Right cardiac atrium (tissue), 5 donors: ENCODE results near the gene TAF5. TPM values are rescaled to one million over a fixed set of nuclear protein-coding genes. Genes with fewer than 3 reads are reported as not detected.
"Not testable (repeated sequence)": the region's sequence is repeated elsewhere in the genome, so short reads cannot be mapped to it uniquely, and the experiment has no call there.

ENCODE experiments used
- ATAC-seq, 2 donors: fragments of 200-7000 bp; cut with Tn5 transposase; one replicate each; pipeline versions ENCODE4 v1.8.0 to v1.9.1; 2020; ENCODE audit warnings: moderate library complexity in 2 of 2, mild to moderate bottlenecking in 1 of 2
- DNase-seq, 3 donors: peaks; one replicate each; pipeline ENCODE4 v3.0.0-alpha.2; 2020
- H3K27ac ChIP-seq: one replicate; pipeline ENCODE4 v1.5.1; 2013; ENCODE audit warnings: mild to moderate bottlenecking, low read length, control low read depth, moderate library complexity
- H3K27me3 ChIP-seq: one replicate; pipeline ENCODE4 v1.6.1; 2013; ENCODE audit not compliant: control insufficient read depth, insufficient read depth
- H3K4me1 ChIP-seq: one replicate; pipeline ENCODE4 v1.6.1; 2013; ENCODE audit warnings: low read length; ENCODE audit not compliant: control insufficient read depth, insufficient read depth
- H3K4me3 ChIP-seq: one replicate; pipeline ENCODE4 v1.5.1; 2013; ENCODE audit warnings: low read length, control low read depth
- H3K9me3 ChIP-seq: one replicate; pipeline ENCODE4 v1.6.1; 2013; ENCODE audit warnings: low read length; ENCODE audit not compliant: control insufficient read depth
- WGBS: extraction: QIAGEN DNeasy Blood & Tissue Kit; methylation state at CpG from one replicate; pipeline ENCODE4 v1.1.7; 2013; 5-methylcytosine and 5-hydroxymethylcytosine counted together
- intact Hi-C, 4 donors: fragments of 100-400 bp; cut with DNase I; formaldehyde crosslinking; loops; one replicate each; pipeline versions ENCODE4 v1.11.0 to v1.14.0; 2022 to 2023
- polyA plus RNA-seq: library from polyadenylated mRNA; stranded (reverse); fragments of 200-250 nt; gene quantifications from one replicate; pipeline ENCODE4 v1.2.3, GENCODE V29; 2013
- total RNA-seq, 4 donors: library from RNA; stranded (reverse); fragmentation: NEBNext Ultra II Directional; extraction: Animal tissue kit (Norgen Biotek cat#: 25700); gene quantifications; one replicate each; pipeline ENCODE4 v1.2.1, GENCODE V29; 2021
- donor health status: healthy with polysubstance abuse.
- donor health status: DM: no; HTN: yes; CAD: no.
- donor health status: DM: no; HTN: no; CAD: no.
- donor health status: DM: no; HTN: yes; CAD: no; lungs with severe emphysema.
- donor health status: DM: yes; HTN: yes; CAD: no.

Gene TAF5
- total and polyA plus RNA-seq, 5 donors, result 1.5 to 2.9 (median 2.0) TPM

DNA sequence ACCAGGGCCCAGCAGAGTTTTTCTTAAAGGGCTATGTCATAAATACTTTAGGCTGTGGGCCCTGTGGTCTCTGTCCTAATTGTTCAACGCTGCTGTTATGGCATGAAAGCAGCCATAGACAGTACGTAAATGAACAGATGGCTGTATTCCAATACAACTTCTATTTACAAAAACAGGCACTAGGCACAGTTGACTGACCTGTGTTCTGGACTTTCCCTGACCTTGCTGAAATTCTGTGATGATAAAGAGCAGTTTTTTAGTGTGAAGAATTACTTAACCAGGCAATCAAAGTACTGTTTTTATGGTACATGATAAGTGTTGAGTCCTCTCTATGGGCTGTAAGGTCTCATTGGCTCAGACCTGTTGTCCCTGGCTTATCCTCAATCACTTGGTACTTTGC lies 45.8 kb downstream of the TAF5 start:
- ATAC-seq (no peak), DNase-seq (no peak)
- intact Hi-C loops, result loop anchor here in 1 of 4 donors (10.0 kb wide), 1 partner anchor 271 kb away; no protein-coding TSS in a partner anchor
- Histone ChIP-seq H3K9me3 (no peaks in the 10 kb centered on the region), H3K4me3 (no peak overlapping the region), H3K27ac (no peak overlapping the region), H3K4me1 (no peaks in the 10 kb centered on the region), H3K27me3 (no peaks in the 10 kb centered on the region)
- 94% methylated on average over 2 of the region's 2 CpGs for WGBS

DNA sequence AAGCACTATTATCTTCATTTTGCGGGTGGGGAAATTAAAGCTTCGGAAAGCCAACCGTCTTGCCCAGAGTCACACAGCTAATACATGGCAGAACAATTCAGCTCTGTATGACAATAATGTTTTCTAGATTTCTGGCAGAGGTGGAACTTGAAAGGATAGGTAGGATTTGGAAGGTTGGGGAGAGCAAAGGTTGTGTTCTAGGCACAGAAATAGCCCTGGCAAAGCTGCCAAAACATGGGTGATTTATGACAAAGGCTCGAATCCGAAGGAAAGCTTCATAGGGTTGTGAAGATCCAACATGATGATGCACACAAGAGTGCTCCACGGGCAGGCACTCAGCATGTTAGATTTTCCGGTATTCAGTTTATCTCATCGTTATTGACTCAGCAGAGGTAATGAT lies 47.8 kb downstream of the TAF5 start:
- Histone ChIP-seq H3K4me3 (no peak overlapping the region), H3K27ac (no peak overlapping the region), H3K27me3 (no peaks in the 10 kb centered on the region), H3K9me3 (no peaks in the 10 kb centered on the region), H3K4me1 (no peaks in the 10 kb centered on the region)
- DNase-seq (no peak), ATAC-seq (no peak)
- 83% methylated on average over 8 of the region's 8 CpGs for WGBS
- intact Hi-C loops, result loop anchor here in 3 of 4 donors (2.0 to 10.0 kb wide), 3 partner anchors 67 to 269 kb away; no protein-coding TSS in a partner anchor

DNA sequence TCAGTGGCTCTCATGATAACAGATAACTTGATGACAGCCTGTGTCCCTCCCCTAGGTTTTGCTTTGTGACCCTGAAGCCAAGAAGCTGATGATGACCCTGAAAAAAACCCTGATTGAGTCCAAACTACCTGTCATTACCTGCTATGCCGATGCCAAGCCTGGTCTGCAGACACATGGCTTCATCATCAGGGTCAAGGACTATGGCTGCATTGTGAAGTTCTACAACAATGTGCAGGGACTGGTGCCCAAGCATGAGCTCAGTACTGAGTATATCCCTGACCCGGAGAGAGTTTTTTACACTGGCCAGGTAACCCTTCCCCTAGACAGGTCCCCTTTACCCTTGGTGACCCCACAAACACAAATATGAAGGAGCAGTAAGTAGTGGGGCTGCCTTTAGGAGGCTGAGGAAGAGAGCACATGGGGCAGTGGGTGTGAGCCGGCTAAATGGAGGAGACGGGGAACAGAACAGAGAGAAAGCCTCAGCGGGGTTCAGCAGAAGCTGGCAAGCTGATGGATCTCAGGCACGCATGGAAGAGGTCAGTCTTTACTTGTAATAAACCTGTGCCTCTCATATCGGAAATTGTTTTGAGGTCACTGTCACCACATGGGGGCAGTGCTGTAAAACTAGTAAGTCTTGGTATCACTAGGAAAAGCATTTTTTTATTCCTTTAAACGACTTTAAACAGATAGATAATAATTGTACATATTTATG lies 48.8 kb downstream of the TAF5 start:
- H3K9me3 ChIP-seq, result no peaks in the 10 kb centered on the region
- ATAC-seq (peak; percentile 41 to 51), DNase-seq (peak in 2 of 3 donors; percentile 53 to 81)
- no peaks in the 10 kb centered on the region for H3K27me3 ChIP-seq
- no peaks in the 10 kb centered on the region for H3K4me1 ChIP-seq
- H3K4me3 ChIP-seq, result no peak overlapping the region
- intact Hi-C loops, result loop anchor here in 2 of 4 donors (1.0 to 10.0 kb wide), 3 partner anchors 66 to 268 kb away; no protein-coding TSS in a partner anchor
- 48% methylated on average over 8 of the region's 8 CpGs for WGBS
- no peak overlapping the region for H3K27ac ChIP-seq

DNA sequence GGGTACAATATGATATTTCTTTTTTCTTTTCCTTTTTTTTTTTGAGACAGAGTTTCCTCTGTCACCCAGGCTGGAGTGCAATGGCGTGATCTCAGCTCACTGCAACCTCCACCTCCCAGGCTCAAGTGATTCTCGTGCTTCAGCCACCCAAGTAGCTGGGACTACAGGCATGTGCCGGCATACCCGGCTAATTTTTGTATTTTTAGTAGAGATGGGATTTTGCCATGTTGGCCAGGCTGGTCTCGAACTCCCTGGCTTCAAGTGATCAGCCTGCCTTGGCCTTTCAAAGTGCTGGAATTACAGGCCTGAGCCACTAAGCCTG lies 49.3 kb downstream of the TAF5 start:
- intact Hi-C loops, result loop anchor here in 2 of 4 donors (5.0 to 10.0 kb wide), 2 partner anchors 65 to 268 kb away; no protein-coding TSS in a partner anchor
- not testable (repeated sequence) for H3K9me3 ChIP-seq, ATAC-seq, H3K4me3 ChIP-seq, H3K27ac ChIP-seq, DNase-seq, H3K27me3 ChIP-seq, H3K4me1 ChIP-seq
- WGBS, result 90% methylated on average over 5 of the region's 5 CpGs

DNA sequence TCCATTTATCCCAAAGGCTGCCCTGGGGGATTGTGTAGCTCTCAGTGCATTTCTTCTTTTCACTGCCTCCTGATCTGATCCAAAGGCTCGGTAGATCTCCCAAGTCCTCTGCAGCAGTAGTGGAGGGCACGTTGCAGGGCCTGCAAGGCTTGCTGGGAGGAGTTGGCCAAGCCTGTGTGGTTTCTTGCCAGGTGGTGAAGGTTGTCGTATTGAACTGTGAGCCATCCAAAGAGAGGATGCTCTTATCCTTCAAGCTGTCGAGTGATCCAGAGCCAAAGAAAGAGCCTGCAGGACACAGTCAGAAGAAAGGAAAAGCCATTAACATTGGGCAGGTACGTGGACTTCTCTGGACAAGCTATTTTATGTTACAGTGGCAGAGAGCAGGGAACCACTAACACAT lies 49.8 kb downstream of the TAF5 start:
- intact Hi-C loops, result loop anchor here in 2 of 4 donors (5.0 to 10.0 kb wide), 2 partner anchors 65 to 267 kb away; no protein-coding TSS in a partner anchor
- Histone ChIP-seq H3K27me3 (no peaks in the 10 kb centered on the region), H3K4me3 (no peak overlapping the region), H3K27ac (no peak overlapping the region), H3K4me1 (no peaks in the 10 kb centered on the region), H3K9me3 (no peaks in the 10 kb centered on the region)
- 83% methylated on average over 5 of the region's 5 CpGs for WGBS
- DNase-seq (no peak), ATAC-seq (no peak)

DNA sequence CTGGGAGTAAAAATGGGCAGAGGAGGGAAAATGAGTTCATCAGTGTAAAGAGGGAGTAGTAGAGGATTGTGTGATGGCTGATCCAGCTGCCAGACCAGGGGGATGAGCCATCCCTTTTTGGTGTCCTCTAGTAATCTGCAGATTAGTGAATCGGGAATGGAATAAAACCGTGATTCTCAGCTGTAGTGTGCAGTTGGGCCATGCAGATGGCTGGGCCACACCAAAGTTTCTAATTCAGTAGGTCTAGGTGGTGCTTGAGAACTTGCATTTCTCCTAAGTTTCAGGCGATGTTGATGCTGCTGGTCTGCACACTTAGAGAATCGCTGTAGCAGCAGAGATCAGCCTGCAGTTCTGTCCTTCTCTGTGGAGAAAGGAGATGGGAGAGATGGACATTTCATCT lies 51.3 kb downstream of the TAF5 start:
- DNase-seq (no peak), ATAC-seq (no peak)
- no peak overlapping the region for H3K27ac ChIP-seq
- no peak overlapping the region for H3K4me3 ChIP-seq
- no peaks in the 10 kb centered on the region for H3K4me1 ChIP-seq
- H3K27me3 ChIP-seq, result no peaks in the 10 kb centered on the region
- H3K9me3 ChIP-seq, result no peaks in the 10 kb centered on the region
- intact Hi-C loops, result loop anchor here in 3 of 4 donors (2.0 to 10.0 kb wide), 3 partner anchors 63 to 266 kb away; no protein-coding TSS in a partner anchor
- WGBS, result 95% methylated on average over 4 of the region's 4 CpGs

DNA sequence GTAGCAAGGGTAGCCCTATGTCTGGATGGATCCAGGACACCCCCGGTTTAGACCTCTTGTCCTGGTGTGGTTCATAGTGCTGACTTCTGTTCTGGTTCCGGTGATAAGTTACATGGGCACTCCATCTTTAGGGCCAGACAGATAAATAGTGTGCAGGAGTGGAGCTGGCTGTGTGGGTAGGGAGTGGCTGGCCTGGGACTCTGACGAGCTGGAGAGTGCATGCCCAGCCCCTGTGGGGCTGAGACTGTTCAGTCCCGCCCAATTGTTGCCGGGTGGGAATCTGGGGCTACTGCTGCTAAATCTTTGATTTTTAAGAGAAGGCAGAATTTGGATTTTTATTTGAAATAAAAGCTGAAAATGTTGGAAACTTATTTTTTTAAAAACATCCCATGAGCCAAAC lies 56.0 kb downstream of the TAF5 start:
- WGBS, result 78% methylated on average over 5 of the region's 5 CpGs
- H3K27me3 ChIP-seq, result no peaks in the 10 kb centered on the region
- intact Hi-C loops, result no loop called here
- DNase-seq (no peak), ATAC-seq (peak in 1 of 2 donors; percentile 32)
- H3K4me3 ChIP-seq, result no peak overlapping the region
- no peaks in the 10 kb centered on the region for H3K4me1 ChIP-seq
- no peaks in the 10 kb centered on the region for H3K9me3 ChIP-seq
- no peak overlapping the region for H3K27ac ChIP-seq

DNA sequence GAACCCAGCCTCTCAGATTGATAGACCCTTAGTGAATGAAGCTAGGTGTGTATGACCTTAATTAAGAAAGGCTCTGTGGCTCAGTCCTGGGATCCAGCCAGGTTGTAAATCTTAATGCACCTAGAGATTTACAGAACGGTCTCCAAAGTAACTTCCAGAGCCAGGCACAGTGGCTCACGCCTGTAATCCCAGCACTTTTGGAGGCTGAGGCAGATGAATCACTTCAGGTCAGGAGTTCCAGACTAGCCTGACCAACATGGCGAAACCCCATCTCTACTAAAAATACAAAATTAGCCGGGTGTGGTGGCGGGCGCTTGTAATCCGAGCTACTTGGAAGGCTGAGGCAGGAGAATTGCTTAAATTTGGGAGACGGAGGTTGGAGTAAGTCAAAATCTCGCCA lies 60.1 kb downstream of the TAF5 start:
- Histone ChIP-seq H3K9me3 (no peaks in the 10 kb centered on the region), H3K4me1 (no peaks in the 10 kb centered on the region), H3K27ac (no peak overlapping the region), H3K4me3 (no peak overlapping the region), H3K27me3 (no peaks in the 10 kb centered on the region)
- no peak for DNase-seq
- intact Hi-C loops, result no loop called here
- no peak for ATAC-seq
- 94% methylated on average over 9 of the region's 9 CpGs for WGBS

DNA sequence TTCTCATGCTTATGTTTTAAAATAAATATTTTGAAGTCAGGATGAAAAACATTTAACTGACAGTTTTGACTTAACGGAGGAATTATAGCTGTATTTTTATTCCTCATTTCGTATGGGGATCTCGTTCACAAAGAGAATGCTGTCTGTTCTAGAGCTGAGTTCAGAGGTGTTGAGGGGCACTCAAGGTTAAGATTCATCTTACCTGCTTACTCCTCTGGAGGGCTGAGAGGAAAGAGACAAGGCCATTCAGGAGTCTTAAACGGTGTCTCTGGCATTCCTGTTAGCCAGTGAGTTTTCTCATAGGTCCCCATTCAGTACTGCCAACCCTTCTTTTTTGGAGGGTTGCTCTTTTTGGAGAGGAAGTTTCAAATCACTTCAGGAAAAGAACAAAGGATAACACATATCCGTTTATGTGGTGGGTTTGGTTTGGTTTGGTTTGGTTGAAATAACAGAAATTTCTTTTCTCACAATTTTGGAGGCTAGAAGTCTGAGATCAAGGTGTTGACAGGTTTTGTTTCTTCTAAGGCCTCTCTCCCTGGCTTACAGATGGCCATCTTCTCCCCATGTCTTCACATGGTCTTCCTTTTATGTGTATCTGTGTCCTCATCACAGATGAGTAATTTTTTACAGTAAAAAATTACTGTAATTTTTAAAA lies 61.3 kb downstream of the TAF5 start:
- Histone ChIP-seq H3K9me3 (no peaks in the 10 kb centered on the region), H3K4me1 (no peaks in the 10 kb centered on the region), H3K4me3 (no peak overlapping the region), H3K27ac (no peak overlapping the region), H3K27me3 (no peaks in the 10 kb centered on the region)
- DNase-seq (no peak), ATAC-seq (peak in 1 of 2 donors; percentile 64)
- WGBS, result 69% methylated on average over 5 of the region's 5 CpGs
- intact Hi-C loops, result no loop called here

DNA sequence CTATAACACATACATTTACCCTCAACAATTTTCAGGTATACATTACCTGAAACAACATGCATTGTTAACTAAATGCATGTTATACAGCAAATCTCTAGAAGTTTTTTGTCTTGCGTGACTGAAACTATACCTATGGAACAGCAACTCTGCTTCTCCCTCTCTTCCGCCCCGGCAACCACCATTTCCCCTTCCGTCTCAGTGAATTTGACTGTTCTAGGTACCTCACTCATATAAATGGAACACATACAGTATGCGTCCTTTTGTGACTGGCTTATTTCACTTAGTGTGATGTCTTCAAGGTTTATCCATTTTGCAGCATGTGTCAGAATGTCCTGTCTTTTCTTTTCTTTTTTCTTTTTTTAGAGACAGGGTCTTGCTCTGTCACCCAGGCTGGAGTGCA lies 61.9 kb downstream of the TAF5 start:
- no peak for ATAC-seq
- H3K4me3 ChIP-seq, result no peak overlapping the region
- no peaks in the 10 kb centered on the region for H3K4me1 ChIP-seq
- DNase-seq, result no peak
- H3K27me3 ChIP-seq, result no peaks in the 10 kb centered on the region
- H3K9me3 ChIP-seq, result no peaks in the 10 kb centered on the region
- H3K27ac ChIP-seq, result no peak overlapping the region
- WGBS, result 95% methylated on average over 5 of the region's 5 CpGs
- intact Hi-C loops, result no loop called here

DNA sequence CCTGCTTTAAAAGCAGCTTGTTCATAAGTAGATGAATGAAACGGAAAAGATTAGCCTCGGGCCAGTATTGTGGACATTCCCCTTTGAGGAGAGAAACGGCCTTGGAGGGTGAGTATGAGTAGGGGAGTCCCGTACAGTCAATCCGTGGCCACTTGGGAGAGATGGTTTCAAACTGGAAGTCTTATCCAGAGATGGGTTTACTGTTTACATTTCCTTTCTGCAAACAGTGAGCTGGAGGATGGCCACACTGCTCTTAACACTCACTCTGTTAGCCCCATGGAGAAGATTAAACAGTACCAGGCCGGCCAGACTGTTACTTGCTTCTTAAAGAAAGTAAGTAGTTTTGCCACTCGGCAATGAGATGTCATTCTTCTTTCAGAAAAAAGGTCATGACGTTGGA lies 64.1 kb downstream of the TAF5 start:
- WGBS, result 76% methylated on average over 8 of the region's 8 CpGs
- DNase-seq (no peak), ATAC-seq (no peak)
- Histone ChIP-seq H3K4me3 (no peak overlapping the region), H3K27ac (no peak overlapping the region), H3K9me3 (no peaks in the 10 kb centered on the region), H3K27me3 (no peaks in the 10 kb centered on the region), H3K4me1 (no peaks in the 10 kb centered on the region)
- intact Hi-C loops, result no loop called here
